Mammary microvascular endothelial cell (primary cell): Measurements from ENCODE around the gene RNASE1. TPM values are rescaled to one million over a fixed set of nuclear protein-coding genes. Genes with fewer than 3 reads are reported as not detected.

Experiments used
- total RNA-seq: library from RNA; depleted of rRNA; stranded (reverse); fragments of >200 nt; gene quantifications from 2 replicates; pipeline ENCODE4 v1.2.3, GENCODE V29; 2015

The RNASE1 gene
- 182 and 221 TPM in 2 replicates for total RNA-seq

DNA sequence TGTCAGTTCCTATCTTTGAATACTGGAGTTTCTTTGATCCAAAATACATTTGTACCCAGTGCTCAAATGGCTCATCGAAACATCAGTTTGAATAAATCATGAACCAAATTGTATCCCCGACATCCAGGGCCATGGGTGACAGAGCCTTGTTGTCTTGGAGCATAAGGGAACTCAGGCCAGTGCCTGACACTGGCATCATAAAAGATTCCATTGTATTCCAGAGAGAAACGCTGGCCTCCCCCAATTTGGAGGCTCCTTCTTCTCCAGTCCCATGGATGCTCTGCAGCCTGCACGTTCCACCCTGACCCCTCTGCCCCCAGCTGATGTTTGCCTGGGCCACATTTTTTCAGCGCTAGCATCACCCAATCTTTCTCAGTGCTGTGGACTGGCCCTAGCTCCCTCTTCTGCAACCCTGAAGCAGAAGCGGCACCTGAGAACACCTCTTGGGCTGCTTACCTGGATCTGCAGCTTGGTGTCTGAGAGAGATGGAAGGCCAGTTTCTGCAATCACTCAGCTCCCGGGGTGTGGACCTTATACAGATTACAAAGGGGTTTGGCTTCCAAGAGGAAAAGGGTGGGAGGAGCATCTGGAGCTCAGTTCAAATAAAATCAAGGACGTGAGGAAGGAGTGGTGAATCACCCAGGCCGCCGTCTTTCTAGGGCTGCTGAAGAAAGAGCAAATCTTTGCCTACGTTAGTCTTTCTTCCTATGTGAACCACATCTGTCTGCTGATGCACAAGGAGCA is at the start of gene RNASE1:
Gene RNASE1, minus strand, starts transcription at position 504 of the 744 bp plus-strand sequence. CDS start 776 bp downstream, outside the sequence.

Other genes with a start within 250 kb of the RNASE1 start
- not detected in 2 replicates for gene RNASE9, start 241.8 kb downstream of the RNASE1 start, total RNA-seq
- not detected in 2 replicates for gene RNASE11, start 214.8 kb downstream of the RNASE1 start, total RNA-seq
- not detected in 2 replicates for gene RNASE12, start 211.5 kb downstream of the RNASE1 start, total RNA-seq
- gene OR6S1, start 161.2 kb downstream of the RNASE1 start, total RNA-seq = not detected in 2 replicates
- 4.2 and 9.5 TPM in 2 replicates for gene RNASE4, start 118.3 kb downstream of the RNASE1 start, total RNA-seq
- gene ANG, start 114.1 kb downstream of the RNASE1 start, total RNA-seq = 6.0 and 6.1 TPM in 2 replicates
- not detected in 2 replicates for gene EDDM3A, start 57.0 kb downstream of the RNASE1 start, total RNA-seq
- not detected in 2 replicates for gene EDDM3B, start 34.4 kb downstream of the RNASE1 start, total RNA-seq
- not detected in 2 replicates for gene RNASE6, start 21.6 kb downstream of the RNASE1 start, total RNA-seq
- gene RNASE3, start 88.5 kb upstream of the RNASE1 start, total RNA-seq = not detected in 2 replicates
- gene RNASE2, start 152.6 kb upstream of the RNASE1 start, total RNA-seq = not detected in 2 replicates
- gene METTL17, start 187.1 kb upstream of the RNASE1 start, total RNA-seq = 52.3 TPM in 2 replicates
- gene SLC39A2, start 196.4 kb upstream of the RNASE1 start, total RNA-seq = not detected in 2 replicates
- 0.69 TPM in 1 of 2 replicates, not detected in the other for gene NDRG2, start 222.2 kb upstream of the RNASE1 start, total RNA-seq
- gene TPPP2, start 227.4 kb upstream of the RNASE1 start, total RNA-seq = not detected in 2 replicates
- not detected in 2 replicates for gene RNASE13, start 232.0 kb upstream of the RNASE1 start, total RNA-seq
- not detected in 2 replicates for gene RNASE7, start 239.5 kb upstream of the RNASE1 start, total RNA-seq